ENCODE data around the gene ZNF79.

- TF ChIP-seq EZH2phosphoT487 (IDR thresholded peaks at IDR 0.05; ENCODE audit: insufficient read depth, low read depth) (no peak), EZH2 (IDR thresholded peaks at IDR 0.05; ENCODE audit: insufficient read depth, poor library complexity, severe bottlenecking) (no peak)
Observed at GRCh38 chr9:127423934-127424675, at the start of gene ZNF79.
